Activated CD8-positive, alpha-beta memory T cell treated with anti-CD3 and anti-CD28 coated beads, Interleukin-2, amount 10 ng/mL, durations not matched to agents 7 days and 5 days (primary cell): ENCODE results near the gene FGF7. TPM values are rescaled to one million over a fixed set of nuclear protein-coding genes. Genes with fewer than 3 reads are reported as not detected.
A peak's percentile ranks its signal among the peaks of the same experiment; 100 is the strongest.
"Not testable (repeated sequence)": the region's sequence is repeated elsewhere in the genome, so short reads cannot be mapped to it uniquely, and the experiment has no call there.

Experiments used
- ATAC-seq: fragments of 150-1000 bp; cut with Tn5 transposase; one replicate; pipeline ENCODE4 v1.10.0; 2021; ENCODE audit warnings: moderate library complexity
- CTCF ChIA-PET: fragments of 350-600 bp; sonication (Branson Sonifier 250); formaldehyde crosslinking; loops from one replicate; lab custom pipeline; 2021; ENCODE audit warnings: antibody characterized with exemption; lab: Charles Lee
- DNase-seq: peaks from one replicate; pipeline ENCODE4 v3.0.0-alpha.2; 2020
- H3K27ac Mint-ChIP-seq: one replicate; pipeline ENCODE4 v1.8.0; 2021; ENCODE audit warnings: mild to moderate bottlenecking, mixed read lengths
- H3K27me3 Mint-ChIP-seq: one replicate; pipeline ENCODE4 v1.8.0; 2021; ENCODE audit warnings: mixed read lengths
- H3K36me3 Mint-ChIP-seq: one replicate; pipeline ENCODE4 v1.8.0; 2021; ENCODE audit warnings: mild to moderate bottlenecking, mixed read lengths
- H3K4me1 Mint-ChIP-seq: one replicate; pipeline ENCODE4 v1.8.0; 2021; ENCODE audit warnings: mixed read lengths
- H3K4me3 Mint-ChIP-seq: one replicate; pipeline ENCODE4 v1.8.0; 2021; ENCODE audit warnings: mild to moderate bottlenecking, moderate library complexity, mixed read lengths
- H3K9me3 Mint-ChIP-seq: one replicate; pipeline ENCODE4 v1.8.0; 2022; ENCODE audit warnings: low read depth, mixed read lengths
- total RNA-seq, 2 experiments: library from RNA; stranded (reverse); gene quantifications; one replicate each; pipeline ENCODE4 v1.2.3, GENCODE V29; 2021

Gene FGF7
- total RNA-seq, 2 experiments from 2014 or later = not detected

- ATAC-seq (no peak), DNase-seq (no peak)
- Mint-ChIP-seq H3K4me3 (no peak overlapping the region), H3K9me3 (no peaks in the 10 kb centered on the region), H3K36me3 (no peaks in the 10 kb centered on the region), H3K27me3 (peaks cover 51% of the 10 kb centered on the region), H3K4me1 (no peaks in the 10 kb centered on the region), H3K27ac (no peak overlapping the region)
- CTCF ChIA-PET = interaction anchor here (1.5 kb wide), 1 partner anchor 547 kb away, joined by 3 read pairs; no protein-coding TSS in a partner anchor
Measured at GRCh38 chr15:49456166-49456565, 33.1 kb downstream of the FGF7 start.

DNA sequence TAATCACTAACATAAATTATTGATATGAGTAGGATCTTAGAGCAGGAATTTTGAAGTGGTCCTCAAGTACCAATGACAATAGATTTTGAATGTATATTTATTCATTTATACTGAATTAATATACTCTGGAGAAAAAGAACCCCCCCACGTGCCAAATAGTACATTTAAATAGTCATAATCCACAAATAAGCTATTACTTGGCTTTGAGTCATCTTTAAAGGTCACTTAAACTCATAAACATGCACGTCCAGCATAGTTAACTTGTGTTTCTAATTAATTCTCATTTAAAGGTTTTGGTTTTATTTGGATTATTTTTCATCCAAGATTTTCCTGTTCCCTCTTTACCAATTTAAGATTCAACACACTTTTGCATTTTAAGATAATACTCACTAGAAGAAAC, 35.1 kb downstream of the FGF7 start:
- ATAC-seq (no peak), DNase-seq (no peak)
- no peaks in the 10 kb centered on the region for H3K4me1 Mint-ChIP-seq
- CTCF ChIA-PET = no interaction called here
- H3K27me3 Mint-ChIP-seq = peaks cover 52% of the 10 kb centered on the region
- no peak overlapping the region for H3K27ac Mint-ChIP-seq
- H3K36me3 Mint-ChIP-seq = no peaks in the 10 kb centered on the region
- H3K4me3 Mint-ChIP-seq = no peak overlapping the region
- H3K9me3 Mint-ChIP-seq = no peaks in the 10 kb centered on the region

GRCh38 chr15:49460411-49460941, 37.4 kb downstream of the FGF7 start:
- Mint-ChIP-seq H3K36me3 (no peaks in the 10 kb centered on the region), H3K27me3 (peaks cover 39% of the 10 kb centered on the region), H3K4me1 (no peaks in the 10 kb centered on the region), H3K9me3 (no peaks in the 10 kb centered on the region), H3K4me3 (no peak overlapping the region), H3K27ac (no peak overlapping the region)
- CTCF ChIA-PET = no interaction called here
- DNase-seq (no peak), ATAC-seq (no peak)

- CTCF ChIA-PET = no interaction called here
- Mint-ChIP-seq H3K9me3 (no peaks in the 10 kb centered on the region), H3K27me3 (peaks cover 25% of the 10 kb centered on the region), H3K4me1 (peaks cover 8% of the 10 kb centered on the region), H3K4me3 (no peak overlapping the region), H3K36me3 (peaks cover 1% of the 10 kb centered on the region), H3K27ac (no peak overlapping the region)
- ATAC-seq (no peak), DNase-seq (no peak)
Measured at GRCh38 chr15:49462232-49462844, 39.3 kb downstream of the FGF7 start.

- DNase-seq = no peak
- no peak for ATAC-seq
- CTCF ChIA-PET = no interaction called here
Measured at GRCh38 chr15:49464522-49464921, 41.5 kb downstream of the FGF7 start.

DNA sequence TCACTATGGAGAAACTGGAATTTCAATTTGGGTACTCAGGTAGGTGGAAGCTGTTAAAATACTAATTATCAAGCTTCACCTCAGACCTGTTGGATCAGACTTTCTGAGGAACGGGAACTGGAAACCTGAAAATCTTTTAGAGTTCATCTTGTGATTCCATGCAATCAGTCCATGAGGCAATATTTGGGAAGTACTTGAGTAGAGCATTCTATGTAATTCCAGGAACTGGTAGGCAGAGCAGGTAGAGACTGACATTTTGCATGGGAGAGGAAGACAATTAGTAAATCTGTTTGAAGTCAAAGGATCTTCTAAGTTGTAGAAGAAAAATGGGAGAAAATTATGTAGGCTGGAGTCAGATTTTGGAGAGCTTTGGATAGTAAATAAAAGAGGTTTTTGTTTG, 43.1 kb downstream of the FGF7 start:
- DNase-seq (no peak), ATAC-seq (no peak)
- peaks cover 1% of the 10 kb centered on the region for H3K36me3 Mint-ChIP-seq
- H3K27me3 Mint-ChIP-seq = peaks cover 3% of the 10 kb centered on the region
- CTCF ChIA-PET = interaction anchor here (1.5 kb wide), 1 partner anchor 43 kb away, joined by 3 read pairs; the partner anchor contains the start of gene FGF7
- H3K9me3 Mint-ChIP-seq = no peaks in the 10 kb centered on the region
- no peak overlapping the region for H3K4me3 Mint-ChIP-seq
- peaks cover 8% of the 10 kb centered on the region for H3K4me1 Mint-ChIP-seq
- H3K27ac Mint-ChIP-seq = no peak overlapping the region

More at GRCh38 chr15:49464522-49464921, 41.5 kb downstream of the FGF7 start:
- Mint-ChIP-seq H3K9me3 (no peaks in the 10 kb centered on the region), H3K27me3 (peaks cover 15% of the 10 kb centered on the region), H3K4me3 (no peak overlapping the region), H3K4me1 (peaks cover 8% of the 10 kb centered on the region), H3K27ac (no peak overlapping the region), H3K36me3 (peaks cover 1% of the 10 kb centered on the region)

DNA sequence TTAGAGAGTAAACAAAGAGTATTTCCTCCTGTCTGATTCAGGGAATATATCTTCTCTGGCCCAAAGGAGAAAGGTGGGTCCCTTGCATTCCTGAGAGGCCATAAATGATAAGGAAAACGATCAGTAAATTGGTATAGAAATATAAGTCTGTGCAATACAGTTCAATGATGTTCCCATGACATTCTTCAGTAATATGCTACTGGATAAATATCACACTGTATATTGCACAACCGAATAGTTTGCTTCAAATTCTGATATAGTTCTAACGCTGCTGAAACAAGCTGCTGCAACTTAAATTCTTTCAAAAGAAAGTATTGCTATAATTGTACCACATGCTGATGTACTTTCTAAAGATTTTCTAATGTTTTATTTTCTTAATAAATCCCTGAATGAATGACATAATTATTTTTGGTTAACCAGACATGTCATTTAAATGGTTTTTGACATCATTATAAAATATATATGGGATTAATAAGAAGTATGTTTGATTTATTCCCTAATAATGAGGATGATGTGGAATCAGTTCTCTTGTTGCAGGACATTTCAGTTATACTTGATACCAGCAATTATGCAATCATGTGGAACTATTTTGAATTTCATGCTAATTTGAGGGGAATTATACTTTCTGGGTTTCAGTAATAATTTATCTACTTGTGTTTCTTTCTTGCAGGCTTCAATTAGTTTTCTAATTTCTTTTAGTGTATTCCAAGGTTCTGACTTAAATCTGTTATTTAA, 44.9 kb downstream of the FGF7 start:
- Mint-ChIP-seq H3K9me3 (no peaks in the 10 kb centered on the region), H3K36me3 (peaks cover 1% of the 10 kb centered on the region), H3K27me3 (peaks cover 13% of the 10 kb centered on the region), H3K4me3 (no peak overlapping the region), H3K27ac (no peak overlapping the region), H3K4me1 (peaks cover 12% of the 10 kb centered on the region)
- DNase-seq (no peak), ATAC-seq (no peak)
- CTCF ChIA-PET = no interaction called here

GRCh38 chr15:49468481-49468839, 45.4 kb downstream of the FGF7 start:
- Mint-ChIP-seq H3K36me3 (peaks cover 1% of the 10 kb centered on the region), H3K4me3 (no peak overlapping the region), H3K4me1 (peaks cover 12% of the 10 kb centered on the region), H3K9me3 (no peaks in the 10 kb centered on the region), H3K27ac (no peak overlapping the region), H3K27me3 (peaks cover 13% of the 10 kb centered on the region)
- DNase-seq = no peak
- ATAC-seq = no peak
- CTCF ChIA-PET = no interaction called here

- DNase-seq = peak; percentile 47
- not testable (repeated sequence) for H3K4me3 Mint-ChIP-seq
- CTCF ChIA-PET = interaction anchor here (0.6 to 1.7 kb wide), 4 partner anchors 27 to 386 kb away, joined by 3 to 4 read pairs (median 4); no protein-coding TSS in a partner anchor
Measured at GRCh38 chr15:49471248-49471647, 48.2 kb downstream of the FGF7 start.

GRCh38 chr15:49471733-49472132, 48.7 kb downstream of the FGF7 start:
- no peak overlapping the region for H3K27ac Mint-ChIP-seq
- no peak for DNase-seq
- no peaks in the 10 kb centered on the region for H3K36me3 Mint-ChIP-seq
- CTCF ChIA-PET = interaction anchor here (0.6 to 1.7 kb wide), 5 partner anchors 26 to 1803 kb away, joined by 3 to 4 read pairs (median 3); no protein-coding TSS in a partner anchor
- H3K27me3 Mint-ChIP-seq = peaks cover 19% of the 10 kb centered on the region
- H3K9me3 Mint-ChIP-seq = no peaks in the 10 kb centered on the region
- no peak overlapping the region for H3K4me3 Mint-ChIP-seq
- no peak for ATAC-seq
- H3K4me1 Mint-ChIP-seq = peaks cover 6% of the 10 kb centered on the region

More at GRCh38 chr15:49471248-49471647, 48.2 kb downstream of the FGF7 start:
- H3K27me3 Mint-ChIP-seq = peaks cover 19% of the 10 kb centered on the region
- not testable (repeated sequence) for ATAC-seq, H3K36me3 Mint-ChIP-seq, H3K4me1 Mint-ChIP-seq, H3K27ac Mint-ChIP-seq, H3K9me3 Mint-ChIP-seq

DNA sequence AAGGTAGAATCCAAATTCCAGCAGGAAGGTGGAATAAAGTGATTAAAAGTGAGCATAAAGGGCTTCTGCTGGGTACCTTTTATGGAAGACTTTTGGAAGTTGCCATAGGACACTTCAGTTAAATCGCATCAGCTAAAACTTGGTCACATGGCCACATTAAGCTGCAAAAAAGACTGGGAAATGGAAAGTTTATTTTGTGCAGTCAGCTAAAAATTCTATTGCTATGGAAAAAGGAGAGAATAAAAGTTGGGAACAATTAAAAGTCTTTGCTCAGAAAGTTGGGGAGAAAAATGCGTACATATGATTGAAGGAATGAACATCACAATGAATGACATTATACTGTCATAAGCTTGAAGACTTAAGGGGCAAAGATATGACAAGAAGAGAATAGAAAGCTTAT, 49.3 kb downstream of the FGF7 start:
- Mint-ChIP-seq H3K36me3 (no peaks in the 10 kb centered on the region), H3K9me3 (no peaks in the 10 kb centered on the region), H3K27me3 (peaks cover 19% of the 10 kb centered on the region), H3K4me1 (peaks cover 3% of the 10 kb centered on the region), H3K4me3 (no peak overlapping the region), H3K27ac (no peak overlapping the region)
- no peak for ATAC-seq
- CTCF ChIA-PET = interaction anchor here (0.6 to 1.7 kb wide), 3 partner anchors 26 to 1802 kb away, joined by 3 to 4 read pairs (median 3); no protein-coding TSS in a partner anchor
- no peak for DNase-seq

GRCh38 chr15:49473031-49473430, 50.0 kb downstream of the FGF7 start:
- peaks cover 19% of the 10 kb centered on the region for H3K27me3 Mint-ChIP-seq

GRCh38 chr15:49478021-49478420, 55.0 kb downstream of the FGF7 start:
- H3K9me3 Mint-ChIP-seq, ATAC-seq, H3K4me1 Mint-ChIP-seq, DNase-seq, CTCF ChIA-PET, H3K27me3 Mint-ChIP-seq, H3K4me3 Mint-ChIP-seq, H3K27ac Mint-ChIP-seq, H3K36me3 Mint-ChIP-seq: not testable (repeated sequence)

More at GRCh38 chr15:49473031-49473430, 50.0 kb downstream of the FGF7 start:
- H3K4me3 Mint-ChIP-seq = no peak overlapping the region
- ATAC-seq (no peak), DNase-seq (no peak)
- CTCF ChIA-PET = no interaction called here
- H3K4me1 Mint-ChIP-seq = peaks cover 3% of the 10 kb centered on the region
- H3K27ac Mint-ChIP-seq = no peak overlapping the region
- H3K36me3 Mint-ChIP-seq = no peaks in the 10 kb centered on the region
- H3K9me3 Mint-ChIP-seq = no peaks in the 10 kb centered on the region
